Endodermal cell (in vitro differentiated cells): ENCODE results near the gene SMARCA2. TPM values are rescaled to one million over a fixed set of nuclear protein-coding genes. Genes with fewer than 3 reads are reported as not detected.

Experiments used
- DNase-seq: peaks from one replicate; pipeline ENCODE4 v3.0.0-alpha.2; 2017
- H3K27ac ChIP-seq: 2 replicates; pipeline ENCODE4 v1.5.1; 2013; ENCODE audit warnings: mild to moderate bottlenecking, low read depth, low read length, moderate library complexity
- H3K27me3 ChIP-seq: 2 replicates; pipeline ENCODE4 v1.6.1; 2013; ENCODE audit warnings: mild to moderate bottlenecking, low read length, moderate library complexity; ENCODE audit not compliant: insufficient read depth, control insufficient read depth, poor library complexity, severe bottlenecking
- H3K36me3 ChIP-seq: 2 replicates; pipeline ENCODE4 v1.7.0; 2013; ENCODE audit warnings: mild to moderate bottlenecking, low read length, moderate library complexity; ENCODE audit not compliant: control insufficient read depth, insufficient read depth
- H3K4me1 ChIP-seq: one replicate; pipeline ENCODE4 v1.7.0; 2013; ENCODE audit warnings: low read length; ENCODE audit not compliant: control insufficient read depth, insufficient read depth
- H3K4me3 ChIP-seq: 2 replicates; pipeline ENCODE4 v1.5.1; 2013; ENCODE audit warnings: mild to moderate bottlenecking, low read length, moderate library complexity
- H3K9ac ChIP-seq: 2 replicates; pipeline ENCODE4 v1.6.1; 2013; ENCODE audit warnings: mild to moderate bottlenecking, low read length, moderate library complexity; ENCODE audit not compliant: poor library complexity, severe bottlenecking; ENCODE audit errors: extremely low read depth
- H3K9me3 ChIP-seq: 2 replicates; pipeline ENCODE4 v1.6.1; 2013; ENCODE audit warnings: mild to moderate bottlenecking, low read length, moderate library complexity; ENCODE audit not compliant: control insufficient read depth
- H3K27ac Mint-ChIP-seq: 2 replicates; pipeline ENCODE4 v1.8.0; 2020; ENCODE audit warnings: mixed read lengths
- H3K27me3 Mint-ChIP-seq: 2 replicates; pipeline ENCODE4 v1.8.0; 2021; ENCODE audit warnings: mild to moderate bottlenecking, mixed read lengths; ENCODE audit not compliant: insufficient read depth
- H3K36me3 Mint-ChIP-seq: 2 replicates; pipeline ENCODE4 v1.8.0; 2020; ENCODE audit warnings: low read depth, mixed read lengths
- H3K4me1 Mint-ChIP-seq: 2 replicates; pipeline ENCODE4 v1.8.0; 2020; ENCODE audit warnings: mixed read lengths
- H3K4me3 Mint-ChIP-seq: 2 replicates; pipeline ENCODE4 v1.8.0; 2020; ENCODE audit warnings: mild to moderate bottlenecking, moderate library complexity, mixed read lengths
- H3K9me3 Mint-ChIP-seq: 2 replicates; pipeline ENCODE4 v1.8.0; 2020; ENCODE audit warnings: mild to moderate bottlenecking, mixed read lengths
- WGBS, 2 experiments: methylation state at CpG; one replicate each; pipeline versions ENCODE4 v1.1.5 to v1.1.7; 2013; ENCODE audit warnings: missing lambda C conversion rate in 2 of 2, mixed read lengths in 1 of 2; ENCODE audit not compliant: insufficient coverage in 1 of 2, insufficient read length in 1 of 2; 5-methylcytosine and 5-hydroxymethylcytosine counted together
- total RNA-seq, 2 donors: library from RNA; stranded (reverse); fragmentation: NEBNext Ultra II Directional in 1 of 2; extraction: Animal tissue kit (Norgen Biotek cat#: 25700) in 1 of 2; gene quantifications; 2 replicates in 1 of 2; 3 replicates in 1 of 2; pipeline ENCODE4 v1.2.1, GENCODE V29; 2021
- TF ChIP-seq, protein P1 (sequence below): fragments of 200-600 bp; sonication (generic); conservative IDR thresholded peaks from 2 replicates; pipeline ENCODE4 v1.5.0; 2021; ENCODE audit warnings: antibody characterized with exemption, mild to moderate bottlenecking

SMARCA2 gene
- total RNA-seq, 2 donors from 2014 or later = 2.6 to 8.6 TPM

DNA sequence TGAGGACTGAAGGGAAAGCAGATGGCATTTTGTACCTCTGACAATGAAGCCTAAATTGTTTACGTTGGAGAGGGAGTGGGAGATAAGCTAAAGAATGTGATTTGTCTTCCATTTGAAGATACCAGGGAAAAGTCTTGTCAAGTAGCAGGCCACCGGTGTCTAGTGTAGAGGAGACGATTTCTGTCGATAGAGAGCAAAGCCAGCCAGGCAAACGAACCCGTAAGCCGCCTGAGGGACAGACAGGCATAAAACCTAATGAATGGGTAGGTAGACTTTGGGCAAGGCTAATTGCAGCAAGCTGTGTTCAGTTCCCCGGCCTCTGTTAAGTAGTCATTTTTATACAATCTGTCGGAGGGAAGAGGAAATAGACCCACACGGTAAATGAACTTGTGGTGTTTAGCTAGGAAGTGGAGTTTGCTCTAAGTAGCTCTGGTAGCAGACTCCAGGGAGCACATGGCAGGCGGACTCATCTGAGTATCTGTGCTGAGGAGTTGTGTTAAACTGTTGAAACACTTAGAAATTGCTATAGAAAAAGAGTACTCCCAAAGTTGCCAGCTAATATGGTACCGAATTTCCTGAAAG lies 28.8 kb downstream of the SMARCA2 start:
- no peaks in the 10 kb centered on the region for H3K36me3 Mint-ChIP-seq
- peaks cover 6% of the 10 kb centered on the region for H3K9me3 ChIP-seq
- H3K4me1 Mint-ChIP-seq = peaks cover 17% of the 10 kb centered on the region
- peak overlapping the region; percentile 33 for H3K4me3 ChIP-seq
- H3K9ac ChIP-seq = no peak overlapping the region
- no peaks in the 10 kb centered on the region for H3K9me3 Mint-ChIP-seq
- no peak overlapping the region for H3K4me3 Mint-ChIP-seq
- peaks cover 28% of the 10 kb centered on the region for H3K27me3 ChIP-seq
- peaks cover 20% of the 10 kb centered on the region for H3K27me3 Mint-ChIP-seq
- no peak overlapping the region for H3K27ac ChIP-seq
- no peaks in the 10 kb centered on the region for H3K36me3 ChIP-seq
- TF ChIP-seq, protein P1, sequence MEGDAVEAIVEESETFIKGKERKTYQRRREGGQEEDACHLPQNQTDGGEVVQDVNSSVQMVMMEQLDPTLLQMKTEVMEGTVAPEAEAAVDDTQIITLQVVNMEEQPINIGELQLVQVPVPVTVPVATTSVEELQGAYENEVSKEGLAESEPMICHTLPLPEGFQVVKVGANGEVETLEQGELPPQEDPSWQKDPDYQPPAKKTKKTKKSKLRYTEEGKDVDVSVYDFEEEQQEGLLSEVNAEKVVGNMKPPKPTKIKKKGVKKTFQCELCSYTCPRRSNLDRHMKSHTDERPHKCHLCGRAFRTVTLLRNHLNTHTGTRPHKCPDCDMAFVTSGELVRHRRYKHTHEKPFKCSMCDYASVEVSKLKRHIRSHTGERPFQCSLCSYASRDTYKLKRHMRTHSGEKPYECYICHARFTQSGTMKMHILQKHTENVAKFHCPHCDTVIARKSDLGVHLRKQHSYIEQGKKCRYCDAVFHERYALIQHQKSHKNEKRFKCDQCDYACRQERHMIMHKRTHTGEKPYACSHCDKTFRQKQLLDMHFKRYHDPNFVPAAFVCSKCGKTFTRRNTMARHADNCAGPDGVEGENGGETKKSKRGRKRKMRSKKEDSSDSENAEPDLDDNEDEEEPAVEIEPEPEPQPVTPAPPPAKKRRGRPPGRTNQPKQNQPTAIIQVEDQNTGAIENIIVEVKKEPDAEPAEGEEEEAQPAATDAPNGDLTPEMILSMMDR = no peak
- H3K4me1 ChIP-seq = peaks cover 3% of the 10 kb centered on the region
- DNase-seq = no peak
- no peak overlapping the region for H3K27ac Mint-ChIP-seq
- WGBS, 2 experiments = 84 to 89% methylated on average over 12 of the region's 12 CpGs

DNA sequence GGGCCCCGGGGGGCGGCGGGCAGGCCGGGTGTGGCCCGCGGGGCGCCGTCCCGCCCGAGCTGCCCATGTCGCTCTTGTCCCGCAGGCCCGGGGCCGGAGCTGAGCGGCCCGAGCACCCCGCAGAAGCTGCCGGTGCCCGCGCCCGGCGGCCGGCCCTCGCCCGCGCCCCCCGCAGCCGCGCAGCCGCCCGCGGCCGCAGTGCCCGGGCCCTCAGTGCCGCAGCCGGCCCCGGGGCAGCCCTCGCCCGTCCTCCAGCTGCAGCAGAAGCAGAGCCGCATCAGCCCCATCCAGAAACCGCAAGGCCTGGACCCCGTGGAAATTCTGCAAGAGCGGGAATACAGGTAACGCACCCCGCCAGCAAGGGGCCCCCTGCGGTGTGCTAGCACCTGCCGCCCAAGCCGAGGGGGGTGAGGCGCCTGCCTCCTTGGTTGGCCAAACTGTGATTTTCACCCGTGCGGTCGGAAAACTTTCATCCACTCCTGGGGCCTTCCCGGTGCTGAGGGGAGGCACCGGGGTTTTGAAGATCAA lies 32.1 kb downstream of the SMARCA2 start:
- 25 to 41% methylated on average over 10 to 54 of the region's 54 CpGs for WGBS, 2 experiments
- no peak overlapping the region for H3K4me3 ChIP-seq

DNA sequence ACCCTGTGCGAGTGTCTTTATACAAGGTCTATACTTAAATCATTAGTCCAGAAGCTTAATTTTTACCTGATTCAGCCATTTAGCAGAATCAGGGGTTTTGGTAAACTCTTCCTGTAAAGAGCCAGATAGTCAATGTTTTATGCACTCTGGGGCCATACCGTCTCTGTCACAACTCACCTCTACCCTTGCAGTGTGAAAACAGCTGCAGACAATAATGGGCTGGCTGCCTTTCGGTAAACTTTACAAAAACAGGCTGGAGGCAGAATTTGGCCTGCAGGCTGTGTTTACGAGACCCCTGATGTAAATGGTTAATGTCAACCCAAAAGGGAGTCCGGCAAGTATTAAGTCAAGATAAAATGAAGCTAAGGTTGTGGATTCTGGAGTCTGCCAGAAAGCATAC lies 32.8 kb downstream of the SMARCA2 start:
- peaks cover 20% of the 10 kb centered on the region for H3K27me3 Mint-ChIP-seq
- H3K36me3 Mint-ChIP-seq = no peaks in the 10 kb centered on the region
- Histone ChIP-seq H3K27me3 (peaks cover 28% of the 10 kb centered on the region), H3K36me3 (no peaks in the 10 kb centered on the region), H3K27ac (no peak overlapping the region), H3K9ac (no peak overlapping the region), H3K4me3 (no peak overlapping the region), H3K4me1 (peaks cover 7% of the 10 kb centered on the region), H3K9me3 (peaks cover 6% of the 10 kb centered on the region)
- TF ChIP-seq, protein P1 = no peak
- H3K4me1 Mint-ChIP-seq = peaks cover 17% of the 10 kb centered on the region
- peak overlapping the region; percentile 59 for H3K4me3 Mint-ChIP-seq
- H3K27ac Mint-ChIP-seq = no peak overlapping the region
- no peak for DNase-seq
- 71 to 85% methylated on average over 5 of the region's 5 CpGs for WGBS, 2 experiments
- no peaks in the 10 kb centered on the region for H3K9me3 Mint-ChIP-seq

More for the DNA sequence above, 32.1 kb downstream of the SMARCA2 start:
- H3K9me3 Mint-ChIP-seq = no peaks in the 10 kb centered on the region
- H3K4me3 Mint-ChIP-seq = peak overlapping the region; percentile 59
- peaks cover 6% of the 10 kb centered on the region for H3K9me3 ChIP-seq
- no peak overlapping the region for H3K27ac ChIP-seq
- TF ChIP-seq, protein P1 = no peak
- H3K4me1 ChIP-seq = peaks cover 7% of the 10 kb centered on the region
- DNase-seq = no peak
- peaks cover 20% of the 10 kb centered on the region for H3K27me3 Mint-ChIP-seq
- H3K27ac Mint-ChIP-seq = no peak overlapping the region
- H3K36me3 Mint-ChIP-seq = no peaks in the 10 kb centered on the region
- peaks cover 28% of the 10 kb centered on the region for H3K27me3 ChIP-seq
- peaks cover 17% of the 10 kb centered on the region for H3K4me1 Mint-ChIP-seq
- no peaks in the 10 kb centered on the region for H3K36me3 ChIP-seq
- no peak overlapping the region for H3K9ac ChIP-seq
